Activated T-helper 2 cell treated with anti-CD3 and anti-CD28 coated beads, Interferon-gamma antibody, Interleukin-2, Interleukin-4, amounts not matched to agents 10 μg/mL and 5 μg/mL and 100 μg/mL, durations not matched to agents 14 hours and 24 hours and 36 hours (primary cell): ENCODE data around the gene DEPDC5. TPM values are rescaled to one million over a fixed set of nuclear protein-coding genes. Genes with fewer than 3 reads are reported as not detected.
A peak's percentile ranks its signal among the peaks of the same experiment; 100 is the strongest.
"Not testable (repeated sequence)": the region's sequence is repeated elsewhere in the genome, so short reads cannot be mapped to it uniquely, and the experiment has no call there.

Experiments
- DNase-seq: peaks from one replicate; pipeline ENCODE4 v3.0.0; 2021; ENCODE audit warnings: low spot score
- H3K27ac Mint-ChIP-seq: one replicate; pipeline ENCODE4 v1.8.0; 2021; ENCODE audit warnings: mixed read lengths
- H3K27me3 Mint-ChIP-seq: one replicate; pipeline ENCODE4 v1.8.0; 2021; ENCODE audit warnings: low read depth, mixed read lengths
- H3K36me3 Mint-ChIP-seq: one replicate; pipeline ENCODE4 v1.8.0; 2021; ENCODE audit warnings: low read depth, mixed read lengths
- H3K4me1 Mint-ChIP-seq: one replicate; pipeline ENCODE4 v1.8.0; 2021; ENCODE audit warnings: low read depth, mixed read lengths
- H3K4me3 Mint-ChIP-seq: one replicate; pipeline ENCODE4 v1.8.0; 2021; ENCODE audit warnings: low read depth, mild to moderate bottlenecking, moderate library complexity, mixed read lengths
- H3K9me3 Mint-ChIP-seq: one replicate; pipeline ENCODE4 v1.8.0; 2021; ENCODE audit warnings: mixed read lengths
- intact Hi-C: fragments of 100-400 bp; cut with micrococcal nuclease; formaldehyde crosslinking; loops from one replicate; pipeline ENCODE4 v1.15.1; 2023
- total RNA-seq: library from RNA; stranded (reverse); gene quantifications from 2 replicates; pipeline ENCODE4 v1.2.3, GENCODE V29; 2022

The DEPDC5 gene
- total RNA-seq, result 33.2 and 37.6 TPM in 2 replicates

DNA sequence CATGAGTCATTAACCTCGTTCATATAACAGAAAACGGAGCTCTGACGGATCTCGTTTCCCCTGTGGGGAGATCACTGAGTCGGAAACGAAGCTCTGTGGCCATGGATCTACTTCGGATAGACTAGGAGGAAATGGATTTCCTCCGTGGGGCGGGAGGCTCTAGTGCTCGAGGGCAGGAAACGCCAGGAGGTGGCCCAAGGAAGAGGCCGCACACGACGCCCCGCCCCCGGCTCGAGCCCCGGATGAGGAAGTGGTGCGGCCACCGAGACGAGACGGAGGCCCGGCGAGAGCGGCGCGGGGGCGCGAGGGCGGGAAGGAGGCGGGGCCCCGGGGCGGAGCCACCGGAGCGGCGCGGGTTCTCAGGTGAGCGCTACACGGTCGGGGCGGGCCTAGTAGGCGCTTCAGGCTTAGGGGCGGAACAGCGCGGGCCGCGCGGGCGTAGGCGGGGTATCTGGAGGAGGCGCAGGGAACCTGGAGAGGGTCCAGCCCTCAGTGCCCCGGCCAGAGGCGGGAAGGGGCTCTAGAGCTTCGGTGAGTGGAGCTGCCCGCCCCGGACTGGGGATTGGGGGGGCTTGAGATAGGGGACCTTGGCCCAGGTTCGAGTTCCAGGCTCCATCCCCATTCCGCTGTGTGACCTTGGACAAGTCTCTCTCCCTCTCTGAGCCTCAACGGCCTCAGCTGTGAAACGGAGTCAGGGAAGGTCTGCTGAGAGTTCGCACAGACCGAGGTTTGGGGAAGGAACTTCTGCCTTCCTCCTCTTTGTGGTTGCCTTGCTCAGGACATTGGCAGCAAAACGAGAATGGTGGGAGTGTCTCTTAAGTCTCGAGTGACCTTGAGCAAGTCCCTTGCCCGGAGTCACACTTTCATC lies at the start of gene DEPDC5:
Gene DEPDC5 (plus strand): TSS at position 386 of the 868 bp plus-strand sequence. CDS start 903 bp downstream, outside the sequence.
- DNase-seq, result peak; percentile 97
- Mint-ChIP-seq H3K4me3 (peak within 1 kb of the TSS; percentile 81), H3K27me3 (no peaks in the 10 kb centered on the region), H3K27ac (peak within 1 kb of the TSS; percentile 99), H3K9me3 (no peaks in the 10 kb centered on the region), H3K4me1 (peaks cover 37% of the 10 kb centered on the region), H3K36me3 (peaks cover 3% of the 10 kb centered on the region)
- intact Hi-C loops, result loop anchor here (5.0 kb wide), 3 partner anchors 77 to 462 kb away; partner anchors contain the start of genes PIK3IP1 and PISD

DNA sequence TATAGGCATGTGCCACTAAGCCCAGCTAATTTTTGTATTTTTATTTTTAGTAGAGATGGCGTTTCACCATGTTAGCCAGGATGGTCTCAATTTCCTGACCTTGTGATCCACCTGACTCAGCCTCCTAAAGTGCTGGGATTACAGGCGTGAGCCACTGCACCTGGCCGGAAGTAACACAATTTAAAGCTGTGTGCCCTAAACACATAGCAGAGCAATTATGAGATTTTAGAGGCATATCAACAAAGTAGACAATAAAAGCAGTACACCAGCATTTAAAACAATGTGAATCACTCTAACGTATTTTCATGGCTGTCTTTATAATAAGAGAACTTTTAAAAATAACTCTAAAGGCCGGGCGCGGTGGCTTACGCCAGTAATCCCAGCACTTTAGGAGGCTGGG lies 46.3 kb upstream of the DEPDC5 start:
- DNase-seq, result no peak
- H3K9me3 Mint-ChIP-seq, result no peaks in the 10 kb centered on the region
- no peaks in the 10 kb centered on the region for H3K4me1 Mint-ChIP-seq
- no peaks in the 10 kb centered on the region for H3K27me3 Mint-ChIP-seq
- intact Hi-C loops, result no loop called here
- H3K36me3 Mint-ChIP-seq, result peaks cover 42% of the 10 kb centered on the region
- H3K27ac Mint-ChIP-seq, result no peak overlapping the region
- H3K4me3 Mint-ChIP-seq, result no peak overlapping the region

DNA sequence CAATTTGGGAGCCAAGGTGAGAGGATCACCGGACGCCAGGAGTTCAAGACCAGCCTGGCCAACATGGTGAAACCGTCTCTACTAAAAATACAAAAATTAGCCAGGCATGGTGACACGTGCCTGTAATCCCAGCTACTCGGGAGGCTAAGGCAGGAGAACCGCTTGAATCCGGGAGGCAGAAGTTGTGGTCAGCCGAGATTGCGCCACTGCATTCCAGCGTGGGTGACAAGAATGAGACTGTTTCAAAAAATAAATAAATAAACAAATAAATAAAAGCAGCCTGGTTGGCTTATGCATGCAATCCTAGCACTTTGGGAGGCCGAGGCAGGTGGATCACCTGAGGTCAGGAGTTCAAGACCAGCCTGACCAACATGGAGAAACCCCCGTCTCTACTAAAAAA lies 42.6 kb upstream of the DEPDC5 start:
- intact Hi-C loops, H3K27me3 Mint-ChIP-seq, DNase-seq, H3K4me3 Mint-ChIP-seq, H3K27ac Mint-ChIP-seq, H3K9me3 Mint-ChIP-seq, H3K4me1 Mint-ChIP-seq: not testable (repeated sequence)
- H3K36me3 Mint-ChIP-seq, result peaks cover 56% of the 10 kb centered on the region

DNA sequence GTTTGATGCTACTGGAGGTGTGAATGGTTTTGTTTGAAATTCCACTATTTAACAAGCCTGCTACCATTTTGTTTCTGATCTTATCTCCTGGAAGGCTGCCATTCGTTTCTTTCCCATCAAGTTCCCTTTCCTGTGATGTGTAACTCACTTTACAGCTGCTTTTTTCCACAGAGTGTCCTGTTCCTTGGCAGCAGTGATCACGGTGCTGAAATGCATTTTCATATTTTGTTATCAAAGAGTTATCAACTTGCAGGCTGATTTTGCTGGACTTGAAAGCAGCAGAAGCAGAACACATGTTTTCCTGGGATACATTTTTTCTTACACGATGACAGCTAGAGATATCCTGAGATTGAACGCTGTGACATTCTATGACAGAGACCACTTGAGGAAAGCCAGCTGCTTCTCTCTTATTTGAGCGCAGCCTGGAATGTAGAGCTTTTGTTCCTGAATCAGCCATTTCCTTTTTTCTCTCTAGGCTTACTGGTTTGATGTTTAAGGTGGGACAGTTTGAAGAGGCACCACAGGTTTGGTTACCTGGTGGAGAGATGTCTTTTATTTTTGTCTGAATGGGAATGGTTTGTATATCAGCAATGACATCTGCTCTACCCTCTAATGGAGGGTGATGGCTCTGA lies 38.6 kb upstream of the DEPDC5 start:
- Mint-ChIP-seq H3K36me3 (peaks cover 68% of the 10 kb centered on the region), H3K4me3 (no peak overlapping the region), H3K27me3 (no peaks in the 10 kb centered on the region), H3K27ac (peak overlapping the region; percentile 22), H3K4me1 (no peaks in the 10 kb centered on the region), H3K9me3 (no peaks in the 10 kb centered on the region)
- intact Hi-C loops, result no loop called here
- no peak for DNase-seq

DNA sequence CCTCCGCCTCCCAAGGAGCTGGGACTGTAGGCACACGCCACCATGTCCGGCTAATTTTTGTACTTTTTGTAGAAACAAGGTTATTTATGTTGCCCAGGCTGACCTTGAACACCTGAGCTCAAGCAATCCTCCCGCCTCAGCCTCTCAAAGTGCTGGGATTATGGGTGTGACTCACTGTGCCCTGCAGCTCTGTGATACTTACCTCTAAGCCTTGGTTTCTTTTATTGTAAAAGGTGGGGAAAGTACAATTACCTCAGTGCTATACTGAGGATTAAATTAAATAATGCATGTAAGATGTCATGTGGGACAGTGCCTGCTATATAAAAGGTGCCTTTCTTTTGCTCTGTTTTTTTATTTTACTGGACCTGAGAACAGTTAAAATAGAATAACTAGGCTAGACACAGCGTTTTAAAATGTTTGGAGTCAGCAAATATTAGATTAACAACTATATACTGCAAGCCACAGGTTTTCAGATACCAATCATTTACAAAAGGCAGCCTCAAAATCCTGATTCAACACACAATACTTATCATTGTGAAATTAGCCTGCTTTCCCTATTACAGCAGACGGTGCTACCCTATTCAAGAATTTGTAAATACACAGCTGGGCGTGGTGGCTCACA lies 33.9 kb upstream of the DEPDC5 start:
- peaks cover 58% of the 10 kb centered on the region for H3K36me3 Mint-ChIP-seq
- no peaks in the 10 kb centered on the region for H3K4me1 Mint-ChIP-seq
- intact Hi-C loops, result no loop called here
- H3K27me3 Mint-ChIP-seq, result no peaks in the 10 kb centered on the region
- no peak for DNase-seq
- H3K4me3 Mint-ChIP-seq, result no peak overlapping the region
- no peaks in the 10 kb centered on the region for H3K9me3 Mint-ChIP-seq
- no peak overlapping the region for H3K27ac Mint-ChIP-seq

DNA sequence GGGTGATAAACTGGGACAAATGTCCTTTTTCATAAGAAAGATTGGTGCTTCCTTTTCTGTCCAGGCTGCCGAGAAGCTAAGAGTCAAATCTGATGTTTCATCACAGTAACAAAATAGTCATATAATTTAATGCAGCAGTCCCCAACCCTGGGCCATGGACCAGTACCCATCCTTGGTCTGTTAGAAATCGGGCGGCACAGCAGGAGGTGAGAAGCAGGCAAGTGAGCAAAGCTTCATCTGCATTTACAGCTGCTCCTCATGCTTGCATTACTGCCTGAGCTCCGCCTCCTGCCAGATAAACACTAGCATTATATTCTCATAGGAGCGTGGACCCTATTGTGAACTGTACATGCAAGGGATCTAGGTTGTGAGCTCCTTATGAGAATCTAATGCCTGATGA lies 30.1 kb upstream of the DEPDC5 start:
- Mint-ChIP-seq H3K9me3 (no peaks in the 10 kb centered on the region), H3K27ac (no peak overlapping the region), H3K27me3 (no peaks in the 10 kb centered on the region), H3K36me3 (peaks cover 42% of the 10 kb centered on the region), H3K4me1 (no peaks in the 10 kb centered on the region), H3K4me3 (no peak overlapping the region)
- no peak for DNase-seq
- intact Hi-C loops, result no loop called here

DNA sequence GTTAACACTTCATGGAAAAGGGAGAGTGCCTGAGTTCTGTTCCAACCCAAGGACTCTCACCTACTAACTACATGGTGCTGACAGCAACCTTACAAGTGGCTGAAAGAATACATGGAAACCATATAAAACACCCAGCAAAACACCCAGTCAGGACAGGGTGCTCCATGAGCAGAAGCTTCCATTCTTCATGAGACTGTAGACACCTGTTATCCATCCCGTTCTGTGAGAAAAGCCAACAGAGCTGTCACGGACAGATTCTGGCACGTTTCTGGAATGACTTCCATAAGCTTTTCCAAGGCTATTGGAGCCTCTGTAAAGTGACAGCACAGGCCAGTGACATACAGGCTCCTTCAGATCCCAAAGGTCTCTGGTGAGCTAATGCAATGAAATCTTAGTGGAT lies 27.1 kb upstream of the DEPDC5 start:
- Mint-ChIP-seq H3K4me1 (no peaks in the 10 kb centered on the region), H3K27ac (no peak overlapping the region), H3K36me3 (peaks cover 34% of the 10 kb centered on the region), H3K27me3 (no peaks in the 10 kb centered on the region), H3K4me3 (no peak overlapping the region), H3K9me3 (no peaks in the 10 kb centered on the region)
- DNase-seq, result no peak
- intact Hi-C loops, result no loop called here

DNA sequence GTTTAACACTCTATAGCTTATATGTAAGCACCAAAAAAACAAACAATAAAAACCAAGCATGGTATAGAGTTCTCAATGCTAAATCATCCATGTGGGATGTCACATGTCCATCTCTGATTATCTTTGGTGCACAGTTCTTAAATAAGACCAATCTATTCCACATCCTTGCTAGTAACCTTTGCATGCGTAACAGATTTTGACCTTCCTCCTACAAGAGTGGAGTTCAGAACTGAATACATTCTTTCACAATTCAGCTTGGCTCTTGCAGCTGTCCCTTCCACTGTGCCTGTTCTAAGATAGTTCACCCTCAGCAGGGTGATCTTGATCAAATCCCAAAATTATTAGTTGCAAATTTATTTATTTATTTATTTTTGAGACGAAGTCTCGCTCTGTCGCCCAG lies 25.0 kb upstream of the DEPDC5 start:
- Mint-ChIP-seq H3K27ac (no peak overlapping the region), H3K4me1 (peaks cover 6% of the 10 kb centered on the region), H3K9me3 (no peaks in the 10 kb centered on the region), H3K4me3 (no peak overlapping the region), H3K36me3 (peaks cover 29% of the 10 kb centered on the region), H3K27me3 (no peaks in the 10 kb centered on the region)
- no peak for DNase-seq
- intact Hi-C loops, result no loop called here

DNA sequence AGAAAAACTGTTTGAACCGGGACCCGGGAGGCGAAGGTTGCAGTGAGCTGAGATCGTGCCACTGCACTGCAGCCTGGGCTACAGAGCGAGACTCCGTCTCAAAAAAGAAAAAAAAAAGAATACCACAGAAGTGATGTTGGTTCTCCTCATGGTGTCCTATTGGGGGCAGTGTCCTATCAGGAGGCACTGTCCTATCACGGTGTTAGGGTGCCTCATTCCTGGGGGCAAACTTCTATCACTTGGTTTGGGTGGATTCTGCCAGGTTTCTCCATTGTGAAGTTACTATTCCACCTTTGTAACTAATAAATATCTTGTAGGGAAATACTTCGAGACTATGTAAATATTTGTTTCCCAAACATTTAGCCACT lies 23.5 kb upstream of the DEPDC5 start:
- DNase-seq, result no peak
- no peak overlapping the region for H3K27ac Mint-ChIP-seq
- intact Hi-C loops, result no loop called here
- H3K4me1 Mint-ChIP-seq, result peaks cover 13% of the 10 kb centered on the region
- H3K36me3 Mint-ChIP-seq, result peaks cover 30% of the 10 kb centered on the region
- H3K4me3 Mint-ChIP-seq, result no peak overlapping the region
- H3K9me3 Mint-ChIP-seq, result no peaks in the 10 kb centered on the region
- H3K27me3 Mint-ChIP-seq, result no peaks in the 10 kb centered on the region

DNA sequence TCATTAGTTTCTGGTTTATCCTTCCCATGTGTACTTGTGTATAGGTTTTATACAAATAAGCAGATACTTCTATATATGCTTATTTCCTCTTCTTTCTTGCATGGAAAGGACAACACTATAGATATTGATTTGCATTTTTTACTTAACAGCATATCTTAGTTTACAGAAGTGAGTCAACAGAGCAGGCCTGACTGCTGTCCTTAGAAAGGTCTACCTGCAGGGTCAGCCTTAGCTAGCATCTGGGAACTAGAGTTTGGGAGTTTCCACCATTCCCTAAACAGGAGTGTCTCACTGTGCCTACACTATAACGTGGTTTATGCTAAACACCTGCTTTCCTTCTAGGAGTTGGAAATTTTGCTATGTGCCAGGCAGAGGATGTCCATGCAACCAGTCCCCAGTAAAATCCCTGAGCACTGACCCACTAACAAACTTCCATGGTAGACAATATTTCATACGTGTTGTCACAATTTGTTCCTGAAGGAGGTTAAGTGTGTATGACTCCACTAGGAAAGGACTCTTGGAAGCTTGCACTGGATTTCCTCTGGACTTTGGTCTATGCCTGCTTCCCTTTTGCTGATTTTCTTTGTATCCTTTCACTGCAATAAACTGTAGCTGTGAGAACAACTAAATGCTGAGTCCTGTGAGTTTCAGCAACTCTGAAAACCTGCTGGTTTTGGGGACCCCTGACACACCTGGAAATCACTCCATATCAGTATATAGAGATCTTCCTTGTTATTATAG lies 21.6 kb upstream of the DEPDC5 start:
- intact Hi-C loops, result no loop called here
- H3K27me3 Mint-ChIP-seq, result no peaks in the 10 kb centered on the region
- no peak overlapping the region for H3K27ac Mint-ChIP-seq

DNA sequence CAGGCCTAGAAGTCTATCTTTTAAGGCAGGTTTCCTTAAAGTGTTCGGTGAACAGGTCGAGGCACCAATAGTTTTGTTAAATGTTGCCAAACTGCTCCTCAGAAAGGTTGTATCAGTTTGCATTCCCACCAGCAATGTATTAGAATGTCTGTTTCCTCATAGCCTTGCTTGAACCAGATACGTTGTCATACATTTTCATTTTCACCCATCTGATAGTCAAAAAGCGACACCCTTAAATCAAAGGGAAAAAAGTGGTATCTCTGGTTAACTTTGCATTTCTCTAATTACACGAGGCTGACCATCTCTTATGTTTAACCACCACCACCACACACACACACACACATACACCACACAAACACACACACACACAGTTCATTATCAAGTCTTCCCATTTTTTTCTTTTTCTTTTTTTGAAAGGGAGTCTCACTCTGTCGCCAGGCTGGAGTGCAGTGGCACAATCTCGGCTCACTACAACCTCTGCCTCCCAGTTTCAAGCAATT lies 20.2 kb upstream of the DEPDC5 start:
- peak overlapping the region; percentile 4 for H3K27ac Mint-ChIP-seq
- intact Hi-C loops, result no loop called here
- H3K4me3 Mint-ChIP-seq, result no peak overlapping the region
- DNase-seq, result no peak
- peaks cover 21% of the 10 kb centered on the region for H3K4me1 Mint-ChIP-seq
- H3K9me3 Mint-ChIP-seq, result no peaks in the 10 kb centered on the region
- peaks cover 41% of the 10 kb centered on the region for H3K36me3 Mint-ChIP-seq
- H3K27me3 Mint-ChIP-seq, result no peaks in the 10 kb centered on the region

More for the DNA sequence above, 21.6 kb upstream of the DEPDC5 start:
- Mint-ChIP-seq H3K4me3 (no peak overlapping the region), H3K4me1 (peaks cover 13% of the 10 kb centered on the region), H3K36me3 (peaks cover 30% of the 10 kb centered on the region), H3K9me3 (no peaks in the 10 kb centered on the region)
- no peak for DNase-seq

DNA sequence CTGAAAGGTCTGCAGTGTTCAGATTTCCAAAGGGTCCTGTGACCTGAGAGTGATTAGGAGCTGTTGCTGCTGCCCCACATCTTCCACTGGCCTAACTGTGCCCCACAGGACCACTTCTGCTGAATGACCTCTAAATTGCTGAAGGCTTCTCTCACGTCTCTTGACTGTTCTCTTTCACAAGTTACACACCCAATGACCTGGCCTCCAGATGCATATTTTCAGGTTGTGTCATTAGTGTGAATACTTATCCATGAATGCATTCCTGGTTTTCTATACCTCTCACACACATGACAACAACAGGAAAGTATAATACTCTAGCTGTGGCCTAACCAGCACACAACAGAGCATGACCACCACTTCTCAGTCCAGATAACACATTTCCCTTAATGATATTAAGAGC lies 19.3 kb upstream of the DEPDC5 start:
- Mint-ChIP-seq H3K4me3 (no peak overlapping the region), H3K27me3 (no peaks in the 10 kb centered on the region), H3K4me1 (peaks cover 22% of the 10 kb centered on the region), H3K36me3 (peaks cover 43% of the 10 kb centered on the region), H3K27ac (no peak overlapping the region), H3K9me3 (no peaks in the 10 kb centered on the region)
- intact Hi-C loops, result no loop called here
- DNase-seq, result no peak
